NOMO-1 treated with DMSO at 0.1 percent for 48 hours (cell line): ENCODE results near the gene SMIM33.
"Not testable (repeated sequence)": the region's sequence is repeated elsewhere in the genome, so short reads cannot be mapped to it uniquely, and the experiment has no call there.

Experiments
- DNase-seq: peaks from one replicate; lab custom pipeline; 2025; ENCODE audit not compliant: unreplicated experiment; lab: John Stamatoyannopoulos, UW

The SMIM33 gene

GRCh38 chr5:139456776-139457175 lies 14.0 kb upstream of the SMIM33 start:
- DNase-seq, result no peak

GRCh38 chr5:139457241-139457640 lies 13.6 kb upstream of the SMIM33 start:
- DNase-seq, result no peak

GRCh38 chr5:139457653-139458306 lies 13.0 kb upstream of the SMIM33 start:
- DNase-seq, result no peak

DNA sequence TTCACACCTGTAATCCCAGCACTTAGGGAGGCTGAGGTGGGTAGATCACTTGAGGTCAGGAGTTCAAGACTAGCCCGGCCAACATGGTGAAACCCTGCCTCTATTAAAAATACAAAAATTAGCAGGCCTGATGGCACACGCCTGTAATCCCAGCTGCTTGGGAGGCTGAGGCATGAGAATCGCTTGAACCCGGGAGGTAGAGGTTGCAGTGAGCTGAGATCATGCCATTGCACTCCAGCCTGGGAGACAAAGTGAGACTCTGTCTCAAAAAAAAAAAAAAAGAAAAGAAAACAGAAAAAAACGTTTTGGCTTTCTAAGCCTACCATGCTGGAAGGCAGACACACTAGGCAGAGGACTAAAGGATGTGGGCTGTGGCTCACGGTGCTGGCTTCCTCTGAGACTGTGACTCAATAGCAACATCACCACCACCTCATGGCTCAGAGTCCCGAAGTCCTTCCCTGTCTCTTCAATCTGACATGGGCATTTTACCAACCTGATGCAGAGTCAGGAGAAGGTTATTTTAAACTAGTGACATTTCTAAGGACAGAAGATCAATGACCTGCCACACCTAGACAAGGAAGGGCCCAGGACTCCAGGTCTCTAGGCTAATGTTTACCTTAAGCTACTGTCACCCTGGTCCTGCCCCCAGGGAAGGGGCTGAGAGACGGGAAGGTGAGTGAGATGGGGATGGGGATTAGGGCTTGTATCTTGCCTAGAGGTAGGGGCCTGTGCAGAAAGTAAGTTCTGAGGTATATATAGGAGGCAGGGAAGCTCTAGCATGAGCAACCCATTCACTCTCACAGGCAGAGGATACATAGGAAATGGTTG lies 12.0 kb upstream of the SMIM33 start:
- DNase-seq, result peak; percentile 48

DNA sequence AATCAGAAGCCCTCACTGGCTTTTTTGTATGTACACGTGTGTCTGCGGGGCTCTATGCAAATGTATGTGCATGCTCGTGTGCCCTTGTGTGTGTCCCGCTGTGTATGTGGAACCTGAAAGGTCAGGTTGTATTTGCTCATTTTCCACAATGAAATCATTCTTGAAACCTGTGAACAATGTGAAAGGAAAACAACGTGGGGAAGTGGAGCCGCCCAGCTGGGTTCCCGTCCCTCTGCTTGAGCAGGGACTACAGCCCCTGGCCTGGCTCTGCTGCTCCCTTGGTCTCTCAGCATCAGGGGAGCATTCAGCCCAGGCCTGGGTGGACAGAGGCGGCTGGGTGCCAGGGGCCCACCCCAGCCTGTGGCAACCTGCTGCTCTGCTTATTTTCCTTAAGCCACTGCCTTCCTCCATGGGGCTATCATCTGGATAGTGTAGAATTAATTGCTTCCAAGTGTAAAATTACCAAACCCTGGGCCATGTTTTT lies 11.3 kb upstream of the SMIM33 start:
- no peak for DNase-seq

DNA sequence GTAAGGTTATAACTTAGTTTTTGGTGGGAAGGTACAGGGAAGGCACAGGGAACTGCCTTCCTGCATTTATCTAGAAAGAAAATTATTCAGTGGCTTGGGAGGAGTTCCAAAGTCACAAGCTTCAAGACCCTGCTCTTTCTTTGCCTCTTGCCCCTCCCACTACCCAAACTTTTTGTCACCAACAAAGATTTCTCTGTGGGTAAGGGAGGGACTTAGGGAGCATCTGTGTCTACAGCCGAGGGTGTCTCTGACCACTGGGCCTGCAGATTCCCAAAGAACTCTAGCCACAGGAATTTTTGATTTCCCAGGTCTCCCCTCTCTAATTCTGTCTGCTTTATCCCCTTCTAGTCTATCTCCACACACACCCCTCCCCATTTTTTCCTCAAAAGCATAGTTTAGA lies 10.3 kb upstream of the SMIM33 start:
- no peak for DNase-seq

- no peak for DNase-seq
Measured at GRCh38 chr5:139461176-139461575, 9.6 kb upstream of the SMIM33 start.

- DNase-seq, result no peak
Measured at GRCh38 chr5:139461698-139462097, 9.1 kb upstream of the SMIM33 start.

DNA sequence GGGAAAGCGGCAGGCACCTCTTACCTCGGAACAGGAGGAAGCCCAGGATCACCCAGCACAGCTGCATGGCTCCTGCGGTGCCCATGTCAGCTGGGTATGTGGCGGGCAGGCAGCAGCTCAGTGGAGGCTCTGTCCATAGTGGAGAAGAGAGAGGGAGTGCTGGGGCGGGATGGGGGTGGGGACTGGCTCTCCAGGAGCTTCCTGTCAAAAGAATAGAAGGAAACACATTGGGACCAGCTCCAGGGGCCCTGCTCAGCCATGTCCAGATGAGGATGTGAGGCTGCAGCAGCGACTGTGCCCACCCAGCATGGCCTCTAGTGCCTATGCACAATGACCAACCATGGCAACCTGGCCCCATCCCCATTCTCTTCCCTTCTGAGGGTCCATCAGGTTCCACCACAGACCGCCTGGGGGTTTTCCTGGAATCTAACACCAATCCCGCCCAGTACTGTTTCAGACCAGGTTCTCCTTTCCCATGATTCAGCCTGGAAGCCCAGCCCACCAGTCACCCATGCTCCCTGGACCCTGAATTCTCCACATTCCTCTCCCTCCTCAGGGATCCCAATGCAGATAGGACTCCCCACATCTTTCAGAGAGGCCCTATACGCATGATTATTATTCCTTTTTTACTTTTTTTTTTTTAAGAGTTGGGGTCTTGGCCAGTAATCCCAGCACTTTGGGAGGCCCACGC lies 8.1 kb upstream of the SMIM33 start, which contains the start of gene ECSCR:
Gene ECSCR, minus strand, starts transcription at position 158 of the 691 bp plus-strand sequence. Its CDS starts 73 bp downstream, at position 85.
- no peak for DNase-seq

DNA sequence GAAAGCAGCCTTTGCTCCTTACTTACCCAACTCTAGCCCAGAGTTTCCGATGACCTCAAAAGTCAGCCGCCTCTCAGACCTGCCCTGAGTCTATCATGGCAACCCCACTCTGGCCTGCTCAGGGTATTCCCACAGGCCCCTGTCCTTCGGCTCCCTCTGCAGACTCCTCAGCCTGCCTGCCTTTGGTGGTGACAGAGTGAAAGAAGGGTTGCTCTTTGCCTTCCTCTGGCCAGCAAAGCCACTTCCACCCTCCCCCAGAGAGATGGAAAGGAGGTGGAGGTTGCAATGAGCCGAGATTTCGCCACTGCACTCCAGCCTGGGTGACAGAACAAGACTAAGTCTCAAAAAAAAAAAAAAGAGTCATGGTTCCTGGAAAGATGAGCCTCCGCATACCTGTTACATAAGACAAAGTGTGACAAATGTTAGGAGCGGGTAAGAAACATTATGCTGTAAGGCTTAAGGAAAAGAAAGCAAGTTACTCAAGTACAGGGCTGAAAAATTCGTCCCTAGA lies 2.3 kb upstream of the SMIM33 start:
- DNase-seq, result peak; percentile 87

DNA sequence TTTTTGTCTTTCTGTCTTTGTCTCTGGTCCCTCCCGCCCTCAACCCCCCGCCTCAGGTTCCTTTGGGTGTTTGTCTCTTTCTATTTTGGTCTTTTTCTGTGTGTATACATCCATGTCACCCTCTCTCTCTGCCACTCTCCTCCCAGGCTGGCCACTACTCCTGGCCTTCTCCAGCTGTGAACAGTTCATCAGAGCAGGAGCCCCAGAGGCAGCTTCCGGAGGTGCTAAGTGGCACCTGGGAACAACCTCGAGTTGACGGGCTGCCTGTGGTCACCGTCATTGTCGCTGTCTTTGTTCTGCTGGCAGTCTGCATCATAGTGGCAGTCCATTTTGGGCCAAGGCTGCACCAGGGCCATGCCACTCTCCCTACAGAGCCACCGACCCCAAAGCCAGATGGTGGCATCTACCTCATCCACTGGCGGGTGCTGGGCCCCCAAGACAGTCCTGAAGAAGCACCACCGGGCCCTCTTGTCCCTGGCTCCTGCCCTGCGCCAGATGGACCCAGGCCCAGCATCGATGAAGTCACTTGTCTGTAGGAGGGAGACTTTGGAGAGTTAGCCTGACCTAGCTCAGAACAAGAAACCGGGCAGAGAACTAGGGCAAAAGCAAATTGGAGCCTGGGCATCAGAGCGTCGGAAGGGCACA lies 1.7 kb downstream of the SMIM33 start:
- DNase-seq, result no peak

DNA sequence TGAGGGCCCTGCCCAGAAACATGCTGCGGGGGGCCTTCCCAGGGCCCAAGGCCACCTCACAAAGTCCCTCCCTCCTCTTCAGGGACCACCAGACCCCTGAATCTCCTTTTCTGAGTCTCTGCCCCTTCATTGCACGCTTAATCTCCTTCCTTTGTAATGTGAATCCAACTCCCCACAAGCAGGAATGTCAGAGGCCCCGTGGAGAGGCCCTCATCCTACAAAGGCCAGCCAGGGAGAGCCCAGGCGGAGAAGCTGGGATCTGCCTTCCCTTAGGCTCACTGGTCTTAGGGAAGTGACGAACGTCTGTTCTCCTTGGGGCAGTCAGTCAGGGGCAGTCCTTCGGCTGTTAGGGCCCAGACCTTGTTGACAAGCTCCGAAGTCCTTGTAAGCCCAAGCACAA lies 2.3 kb downstream of the SMIM33 start:
- no peak for DNase-seq

DNA sequence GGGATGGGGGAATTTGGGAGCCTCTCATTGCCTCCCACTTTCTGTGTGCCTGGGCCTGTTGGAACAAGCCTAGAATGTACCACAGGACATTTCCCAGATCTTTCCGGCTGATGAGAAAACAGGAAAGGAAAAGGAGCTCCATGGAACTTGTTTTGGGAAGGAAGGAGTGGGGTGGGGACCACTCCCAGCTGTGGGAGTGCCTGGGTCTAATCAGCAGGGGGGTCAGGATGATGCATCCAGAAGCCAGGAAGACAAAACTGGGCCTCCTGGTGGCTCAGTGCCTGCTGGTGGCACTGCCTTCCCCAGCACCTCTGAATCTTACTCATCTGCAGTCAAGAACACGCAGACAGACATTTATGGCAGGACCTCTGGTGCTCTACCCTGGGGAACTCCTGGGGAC lies 2.8 kb downstream of the SMIM33 start:
- no peak for DNase-seq

GRCh38 chr5:139474890-139475791 lies 4.3 kb downstream of the SMIM33 start:
- DNase-seq, result peak; percentile 99

- no peak for DNase-seq
Measured at GRCh38 chr5:139475865-139476617, 5.2 kb downstream of the SMIM33 start.

GRCh38 chr5:139478657-139479423 lies 8.0 kb downstream of the SMIM33 start:
- DNase-seq, result not testable (repeated sequence)

DNA sequence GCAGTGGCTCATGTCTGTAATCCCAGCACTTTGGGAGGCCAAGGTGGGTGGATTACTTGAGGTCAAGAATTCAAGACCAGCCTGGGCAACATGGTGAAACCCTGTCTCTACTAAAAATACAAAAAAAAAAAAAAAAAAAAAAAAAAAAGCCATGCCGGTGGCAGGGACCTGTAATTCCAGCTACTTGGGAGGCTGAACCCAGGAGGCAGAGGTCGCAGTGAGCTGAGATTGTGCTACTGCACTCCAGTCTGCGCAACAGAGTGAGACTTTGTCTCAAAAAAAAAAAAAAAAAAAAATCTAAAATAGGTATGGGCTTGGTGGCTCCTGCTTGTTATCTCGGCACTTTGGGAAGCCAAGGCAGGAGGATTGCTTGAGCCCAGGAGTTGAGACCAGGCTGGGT lies 8.9 kb downstream of the SMIM33 start:
- DNase-seq, result not testable (repeated sequence)

GRCh38 chr5:139481122-139481533 lies 10.3 kb downstream of the SMIM33 start:
- no peak for DNase-seq
